Activated T-helper 1 cell treated with anti-CD3 and anti-CD28 coated beads, Interleukin-12 subunit alpha, Interleukin-12 subunit beta, Interleukin-2, Interleukin-4 antibody, amounts not matched to agents 30 ng/mL and 10 ng/mL and 1 ng/mL, durations not matched to agents 14 hours and 24 hours and 36 hours (primary cell): Measurements from ENCODE around the gene LARP4B. TPM values are rescaled to one million over a fixed set of nuclear protein-coding genes. Genes with fewer than 3 reads are reported as not detected.

Experiments used
- DNase-seq: peaks from one replicate; pipeline ENCODE4 v3.0.0; 2021; ENCODE audit warnings: low spot score
- H3K27ac Mint-ChIP-seq: one replicate; pipeline ENCODE4 v1.8.0; 2021; ENCODE audit warnings: mild to moderate bottlenecking, mixed read lengths
- H3K27me3 Mint-ChIP-seq: one replicate; pipeline ENCODE4 v1.8.0; 2022; ENCODE audit warnings: mild to moderate bottlenecking, moderate library complexity, mixed read lengths; ENCODE audit not compliant: insufficient read depth
- H3K36me3 Mint-ChIP-seq: one replicate; pipeline ENCODE4 v1.8.0; 2021; ENCODE audit warnings: low read depth, mixed read lengths
- H3K4me1 Mint-ChIP-seq: one replicate; pipeline ENCODE4 v1.8.0; 2021; ENCODE audit warnings: low read depth, mixed read lengths
- H3K4me3 Mint-ChIP-seq: one replicate; pipeline ENCODE4 v1.8.0; 2021; ENCODE audit warnings: mild to moderate bottlenecking, moderate library complexity, mixed read lengths
- H3K9me3 Mint-ChIP-seq: one replicate; pipeline ENCODE4 v1.8.0; 2021; ENCODE audit warnings: mixed read lengths
- intact Hi-C: fragments of 100-400 bp; cut with micrococcal nuclease; formaldehyde crosslinking; loops from one replicate; pipeline ENCODE4 v1.15.1; 2024
- total RNA-seq: library from RNA; stranded (reverse); gene quantifications from 2 replicates; pipeline ENCODE4 v1.2.3, GENCODE V29; 2022

LARP4B gene
- total RNA-seq, 1 donor from 2014 or later = 174 TPM

GRCh38 chr10:797179-797578, 134.3 kb downstream of the LARP4B start:
- Mint-ChIP-seq H3K4me1 (no peaks in the 10 kb centered on the region), H3K27me3 (no peaks in the 10 kb centered on the region), H3K9me3 (peaks cover 25% of the 10 kb centered on the region), H3K27ac (no peak overlapping the region), H3K36me3 (peaks cover 11% of the 10 kb centered on the region), H3K4me3 (no peak overlapping the region)
- intact Hi-C loops = no loop called here
- DNase-seq = no peak

GRCh38 chr10:796233-796632, 135.3 kb downstream of the LARP4B start:
- peaks cover 11% of the 10 kb centered on the region for H3K36me3 Mint-ChIP-seq
- no peaks in the 10 kb centered on the region for H3K27me3 Mint-ChIP-seq
- H3K4me3 Mint-ChIP-seq = no peak overlapping the region
- no peaks in the 10 kb centered on the region for H3K4me1 Mint-ChIP-seq
- H3K27ac Mint-ChIP-seq = no peak overlapping the region
- DNase-seq = no peak
- peaks cover 25% of the 10 kb centered on the region for H3K9me3 Mint-ChIP-seq
- intact Hi-C loops = no loop called here

- Mint-ChIP-seq H3K27ac (no peak overlapping the region), H3K36me3 (peaks cover 11% of the 10 kb centered on the region), H3K4me1 (no peaks in the 10 kb centered on the region), H3K4me3 (no peak overlapping the region), H3K9me3 (peaks cover 21% of the 10 kb centered on the region), H3K27me3 (no peaks in the 10 kb centered on the region)
- no peak for DNase-seq
- intact Hi-C loops = no loop called here
Measured at GRCh38 chr10:794382-794956, 137.0 kb downstream of the LARP4B start.

GRCh38 chr10:792792-793100, 138.8 kb downstream of the LARP4B start:
- Mint-ChIP-seq H3K27ac (no peak overlapping the region), H3K36me3 (no peaks in the 10 kb centered on the region), H3K4me1 (no peaks in the 10 kb centered on the region), H3K4me3 (no peak overlapping the region), H3K9me3 (peaks cover 7% of the 10 kb centered on the region), H3K27me3 (no peaks in the 10 kb centered on the region)
- DNase-seq = no peak
- intact Hi-C loops = no loop called here

- intact Hi-C loops = no loop called here
- DNase-seq = no peak
- no peaks in the 10 kb centered on the region for H3K4me1 Mint-ChIP-seq
- no peak overlapping the region for H3K27ac Mint-ChIP-seq
- no peak overlapping the region for H3K4me3 Mint-ChIP-seq
- no peaks in the 10 kb centered on the region for H3K27me3 Mint-ChIP-seq
- no peaks in the 10 kb centered on the region for H3K36me3 Mint-ChIP-seq
- H3K9me3 Mint-ChIP-seq = peaks cover 7% of the 10 kb centered on the region
Measured at GRCh38 chr10:792083-792791, 139.3 kb downstream of the LARP4B start.

- H3K4me1 Mint-ChIP-seq = no peaks in the 10 kb centered on the region
- no peak for DNase-seq
- intact Hi-C loops = no loop called here
- no peaks in the 10 kb centered on the region for H3K36me3 Mint-ChIP-seq
- no peak overlapping the region for H3K27ac Mint-ChIP-seq
- H3K27me3 Mint-ChIP-seq = no peaks in the 10 kb centered on the region
- no peak overlapping the region for H3K4me3 Mint-ChIP-seq
- peaks cover 7% of the 10 kb centered on the region for H3K9me3 Mint-ChIP-seq
Measured at GRCh38 chr10:791639-792038, 139.9 kb downstream of the LARP4B start.

- Mint-ChIP-seq H3K9me3 (peaks cover under 1% of the 10 kb centered on the region), H3K36me3 (no peaks in the 10 kb centered on the region), H3K27me3 (no peaks in the 10 kb centered on the region), H3K27ac (no peak overlapping the region), H3K4me3 (no peak overlapping the region), H3K4me1 (no peaks in the 10 kb centered on the region)
- DNase-seq = no peak
- intact Hi-C loops = no loop called here
Measured at GRCh38 chr10:790821-791551, 140.5 kb downstream of the LARP4B start.

- no peak overlapping the region for H3K27ac Mint-ChIP-seq
- H3K4me3 Mint-ChIP-seq = no peak overlapping the region
- no peaks in the 10 kb centered on the region for H3K36me3 Mint-ChIP-seq
- intact Hi-C loops = loop anchor here (10.0 kb wide), 1 partner anchor 275 kb away; no protein-coding TSS in a partner anchor
- no peaks in the 10 kb centered on the region for H3K9me3 Mint-ChIP-seq
- peaks cover 3% of the 10 kb centered on the region for H3K27me3 Mint-ChIP-seq
- DNase-seq = no peak
- H3K4me1 Mint-ChIP-seq = no peaks in the 10 kb centered on the region
Measured at GRCh38 chr10:789831-790701, 141.4 kb downstream of the LARP4B start.

- Mint-ChIP-seq H3K4me3 (no peak overlapping the region), H3K27ac (no peak overlapping the region), H3K4me1 (no peaks in the 10 kb centered on the region), H3K9me3 (no peaks in the 10 kb centered on the region), H3K36me3 (no peaks in the 10 kb centered on the region), H3K27me3 (peaks cover 3% of the 10 kb centered on the region)
- DNase-seq = no peak
- intact Hi-C loops = loop anchor here (10.0 kb wide), 1 partner anchor 274 kb away; no protein-coding TSS in a partner anchor
Measured at GRCh38 chr10:788796-789748, 142.4 kb downstream of the LARP4B start.

GRCh38 chr10:787933-788651, 143.4 kb downstream of the LARP4B start:
- H3K4me3 Mint-ChIP-seq = no peak overlapping the region

GRCh38 chr10:786633-787474, 144.7 kb downstream of the LARP4B start:
- Mint-ChIP-seq H3K27ac (no peak overlapping the region), H3K27me3 (peaks cover 3% of the 10 kb centered on the region), H3K4me1 (no peaks in the 10 kb centered on the region), H3K9me3 (no peaks in the 10 kb centered on the region), H3K36me3 (no peaks in the 10 kb centered on the region), H3K4me3 (no peak overlapping the region)
- DNase-seq = no peak
- intact Hi-C loops = loop anchor here (10.0 kb wide), 1 partner anchor 272 kb away; no protein-coding TSS in a partner anchor

More at GRCh38 chr10:787933-788651, 143.4 kb downstream of the LARP4B start:
- no peaks in the 10 kb centered on the region for H3K36me3 Mint-ChIP-seq
- H3K27me3 Mint-ChIP-seq = peaks cover 3% of the 10 kb centered on the region
- no peak overlapping the region for H3K27ac Mint-ChIP-seq
- H3K9me3 Mint-ChIP-seq = no peaks in the 10 kb centered on the region
- DNase-seq = no peak
- intact Hi-C loops = loop anchor here (10.0 kb wide), 1 partner anchor 273 kb away; no protein-coding TSS in a partner anchor
- no peaks in the 10 kb centered on the region for H3K4me1 Mint-ChIP-seq
